Measurements from ENCODE around the gene PAQR5. TPM values are rescaled to one million over a fixed set of nuclear protein-coding genes. Genes with fewer than 3 reads are reported as not detected.

The PAQR5 gene
- total RNA-seq, 1 experiment from 2014 or later, result 3.4 TPM

DNA sequence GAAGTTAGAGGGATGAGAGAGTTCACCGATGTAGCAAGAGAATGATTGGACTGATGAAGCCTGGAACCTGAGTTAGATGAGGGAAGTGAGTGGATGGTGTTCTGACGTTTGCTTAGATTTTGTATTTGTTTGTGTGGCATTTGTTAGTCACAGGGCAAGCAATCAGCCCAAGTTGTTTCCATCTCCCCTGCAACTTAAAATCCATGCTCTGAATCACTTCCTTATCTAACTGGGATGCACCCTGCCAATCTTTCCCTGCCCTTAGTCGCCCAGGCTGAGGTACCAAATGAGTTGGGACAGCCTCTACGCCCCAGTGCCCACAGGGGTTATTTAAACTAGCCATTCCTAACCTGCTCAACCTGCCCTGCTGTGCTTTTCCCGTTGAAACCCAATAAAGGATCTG, 12.6 kb downstream of the PAQR5 start:
- DNase-seq, result no peak
- no peaks in the 10 kb centered on the region for H3K27me3 Mint-ChIP-seq (ENCODE audit: insufficient read depth, unreplicated experiment)
- H3K4me1 Mint-ChIP-seq (ENCODE audit: low read depth, unreplicated experiment), result peaks cover 5% of the 10 kb centered on the region
- intact Hi-C loops (cut with micrococcal nuclease; ENCODE audit: unreplicated experiment), result no loop called here
- no peaks in the 10 kb centered on the region for H3K36me3 Mint-ChIP-seq (ENCODE audit: insufficient read depth, unreplicated experiment)
- H3K9me3 Mint-ChIP-seq (ENCODE audit: unreplicated experiment), result no peaks in the 10 kb centered on the region
- Histone ChIP-seq H3K27me3 (replicated peaks; ENCODE audit: control insufficient read depth, insufficient read depth, low read length) (no peaks in the 10 kb centered on the region), H3K4me1 (no peaks in the 10 kb centered on the region), H3K9me3 (no peaks in the 10 kb centered on the region), H3K36me3 (ENCODE audit: control insufficient read depth, insufficient read depth, low read length) (no peaks in the 10 kb centered on the region), H3K4me3 (ENCODE audit: low read depth, low read length) (no peak overlapping the region)
- H3K27ac Mint-ChIP-seq (ENCODE audit: unreplicated experiment), result no peak overlapping the region
- no peak overlapping the region for H3K4me3 Mint-ChIP-seq (ENCODE audit: unreplicated experiment)
- ChIA-PET POLR2A (no interaction called here), CTCF (no interaction called here)
- no TSS peak for BruUV-seq (replicated peaks)
- TF ChIP-seq, protein P1, sequence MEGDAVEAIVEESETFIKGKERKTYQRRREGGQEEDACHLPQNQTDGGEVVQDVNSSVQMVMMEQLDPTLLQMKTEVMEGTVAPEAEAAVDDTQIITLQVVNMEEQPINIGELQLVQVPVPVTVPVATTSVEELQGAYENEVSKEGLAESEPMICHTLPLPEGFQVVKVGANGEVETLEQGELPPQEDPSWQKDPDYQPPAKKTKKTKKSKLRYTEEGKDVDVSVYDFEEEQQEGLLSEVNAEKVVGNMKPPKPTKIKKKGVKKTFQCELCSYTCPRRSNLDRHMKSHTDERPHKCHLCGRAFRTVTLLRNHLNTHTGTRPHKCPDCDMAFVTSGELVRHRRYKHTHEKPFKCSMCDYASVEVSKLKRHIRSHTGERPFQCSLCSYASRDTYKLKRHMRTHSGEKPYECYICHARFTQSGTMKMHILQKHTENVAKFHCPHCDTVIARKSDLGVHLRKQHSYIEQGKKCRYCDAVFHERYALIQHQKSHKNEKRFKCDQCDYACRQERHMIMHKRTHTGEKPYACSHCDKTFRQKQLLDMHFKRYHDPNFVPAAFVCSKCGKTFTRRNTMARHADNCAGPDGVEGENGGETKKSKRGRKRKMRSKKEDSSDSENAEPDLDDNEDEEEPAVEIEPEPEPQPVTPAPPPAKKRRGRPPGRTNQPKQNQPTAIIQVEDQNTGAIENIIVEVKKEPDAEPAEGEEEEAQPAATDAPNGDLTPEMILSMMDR (IDR thresholded peaks at IDR 0.05; ENCODE audit: insufficient read depth in 1 of 2, low read depth in 1 of 2, low read length in 1 of 2, severe bottlenecking in 1 of 2, unreplicated experiment in 1 of 2), result no peak

DNA sequence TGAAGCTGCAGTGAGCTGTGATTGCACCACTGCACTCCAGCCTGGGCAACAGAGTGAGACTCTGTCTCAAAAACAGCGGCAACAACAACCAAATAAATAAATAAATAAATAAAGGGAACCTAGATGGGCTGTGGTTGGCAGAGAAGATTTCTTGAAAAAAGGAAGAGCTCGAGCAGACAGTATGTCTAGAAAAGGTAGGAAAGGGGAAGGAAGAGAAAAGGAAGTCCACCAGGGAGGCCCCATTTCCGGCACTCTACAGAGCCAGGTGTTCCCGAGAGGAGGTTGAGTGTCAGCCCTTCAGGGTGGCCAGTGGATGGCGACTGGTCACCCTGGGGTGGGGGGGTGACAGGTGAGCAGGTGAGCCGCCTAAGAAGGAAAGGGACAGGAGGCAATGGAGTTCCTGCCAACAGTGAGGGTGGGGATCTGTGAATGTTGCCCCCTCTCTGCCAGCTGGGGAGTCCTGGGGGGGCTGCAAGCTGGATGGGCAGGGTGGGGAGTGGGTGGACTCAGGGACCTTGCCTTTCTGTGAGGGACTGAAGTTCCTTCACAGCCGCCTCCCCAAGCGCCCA, 14.8 kb downstream of the PAQR5 start:
- POLR2A ChIA-PET, result no interaction called here
- no TSS peak for BruUV-seq (replicated peaks)
- TF ChIP-seq, protein P1 (IDR thresholded peaks at IDR 0.05; ENCODE audit: insufficient read depth in 1 of 2, low read depth in 1 of 2, low read length in 1 of 2, severe bottlenecking in 1 of 2, unreplicated experiment in 1 of 2), result no peak
- peaks cover 13% of the 10 kb centered on the region for H3K4me1 ChIP-seq
- H3K36me3 ChIP-seq (ENCODE audit: control insufficient read depth, insufficient read depth, low read length), result no peaks in the 10 kb centered on the region
- no peaks in the 10 kb centered on the region for H3K27me3 Mint-ChIP-seq (ENCODE audit: insufficient read depth, unreplicated experiment)
- no peaks in the 10 kb centered on the region for H3K36me3 Mint-ChIP-seq (ENCODE audit: insufficient read depth, unreplicated experiment)
- DNase-seq, result peak in 1 of 2 experiments; percentile 17
- no peak overlapping the region for H3K27ac Mint-ChIP-seq (ENCODE audit: unreplicated experiment)
- H3K9me3 ChIP-seq, result no peaks in the 10 kb centered on the region
- CTCF ChIA-PET, result interaction anchor here (0.6 kb wide), 1 partner anchor 19 kb away, joined by 6 read pairs; no protein-coding TSS in a partner anchor
- no peak overlapping the region for H3K4me3 Mint-ChIP-seq (ENCODE audit: unreplicated experiment)
- H3K4me3 ChIP-seq (ENCODE audit: low read depth, low read length), result no peak overlapping the region
- intact Hi-C loops (cut with micrococcal nuclease; ENCODE audit: unreplicated experiment), result no loop called here
- no peaks in the 10 kb centered on the region for H3K27me3 ChIP-seq (replicated peaks; ENCODE audit: control insufficient read depth, insufficient read depth, low read length)
- peaks cover 17% of the 10 kb centered on the region for H3K4me1 Mint-ChIP-seq (ENCODE audit: low read depth, unreplicated experiment)
- no peaks in the 10 kb centered on the region for H3K9me3 Mint-ChIP-seq (ENCODE audit: unreplicated experiment)

DNA sequence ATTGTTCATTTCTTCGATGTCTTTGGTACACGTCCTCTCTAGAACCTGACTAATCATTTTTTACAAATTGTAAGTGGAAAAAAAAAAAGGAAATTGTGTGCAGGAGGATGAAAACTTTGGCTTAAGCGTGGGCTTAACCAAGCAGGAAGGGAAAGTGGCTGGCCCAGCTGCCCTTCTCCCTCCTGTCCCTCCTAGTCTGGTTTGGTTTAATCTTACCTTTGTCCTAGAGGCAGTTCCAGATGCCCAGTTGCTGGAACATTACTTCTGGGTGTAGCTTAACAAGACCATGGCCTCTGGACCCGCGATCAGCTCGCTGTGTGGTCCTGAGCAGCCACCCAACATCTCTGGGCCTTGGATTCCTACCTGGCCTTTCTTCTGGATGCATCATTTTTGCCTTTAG, 15.4 kb downstream of the PAQR5 start:
- CTCF ChIA-PET, result no interaction called here
- TF ChIP-seq, protein P1 (IDR thresholded peaks at IDR 0.05; ENCODE audit: insufficient read depth in 1 of 2, low read depth in 1 of 2, low read length in 1 of 2, severe bottlenecking in 1 of 2, unreplicated experiment in 1 of 2), result no peak
- Mint-ChIP-seq H3K4me3 (ENCODE audit: unreplicated experiment) (no peak overlapping the region), H3K27me3 (ENCODE audit: insufficient read depth, unreplicated experiment) (no peaks in the 10 kb centered on the region), H3K27ac (ENCODE audit: unreplicated experiment) (no peak overlapping the region), H3K4me1 (ENCODE audit: low read depth, unreplicated experiment) (peaks cover 17% of the 10 kb centered on the region), H3K36me3 (ENCODE audit: insufficient read depth, unreplicated experiment) (no peaks in the 10 kb centered on the region), H3K9me3 (ENCODE audit: unreplicated experiment) (no peaks in the 10 kb centered on the region)
- Histone ChIP-seq H3K4me3 (ENCODE audit: low read depth, low read length) (no peak overlapping the region), H3K9me3 (no peaks in the 10 kb centered on the region), H3K27me3 (replicated peaks; ENCODE audit: control insufficient read depth, insufficient read depth, low read length) (no peaks in the 10 kb centered on the region), H3K36me3 (ENCODE audit: control insufficient read depth, insufficient read depth, low read length) (no peaks in the 10 kb centered on the region), H3K4me1 (peaks cover 13% of the 10 kb centered on the region)
- DNase-seq, result peak in 1 of 2 experiments; percentile 12
- POLR2A ChIA-PET, result no interaction called here
- intact Hi-C loops (cut with micrococcal nuclease; ENCODE audit: unreplicated experiment), result no loop called here
- BruUV-seq (replicated peaks), result no TSS peak
